IPS-20b (cell line): ENCODE results near the gene BOLA1.

Source experiments
- H3K27ac ChIP-seq: one replicate; pipeline ENCODE4 v1.5.1; 2013; ENCODE audit warnings: low read length
- H3K27me3 ChIP-seq: 2 replicates; pipeline ENCODE4 v1.6.1; 2013; ENCODE audit warnings: mild to moderate bottlenecking, low read length, inconsistent platforms; ENCODE audit not compliant: insufficient read depth
- H3K36me3 ChIP-seq: 2 replicates; pipeline ENCODE4 v1.6.1; 2013; ENCODE audit warnings: low read depth, mild to moderate bottlenecking, inconsistent platforms, low read length, moderate library complexity; ENCODE audit not compliant: insufficient read depth
- H3K4me1 ChIP-seq: 2 replicates; pipeline ENCODE4 v1.6.1; 2013; ENCODE audit warnings: mild to moderate bottlenecking, control low read depth, inconsistent platforms, low read length, moderate library complexity; ENCODE audit not compliant: insufficient read depth
- H3K4me3 ChIP-seq: 2 replicates; pipeline ENCODE4 v1.5.1; 2013; ENCODE audit warnings: mild to moderate bottlenecking, low read length, inconsistent platforms
- H3K9ac ChIP-seq: 2 replicates; pipeline ENCODE4 v1.6.1; 2013; ENCODE audit warnings: low read depth, mild to moderate bottlenecking, inconsistent platforms, low read length, moderate library complexity
- H3K9me3 ChIP-seq: 2 replicates; pipeline ENCODE4 v1.6.1; 2013; ENCODE audit warnings: mild to moderate bottlenecking, low read depth, low read length, inconsistent platforms; ENCODE audit not compliant: insufficient read depth

Gene BOLA1

DNA sequence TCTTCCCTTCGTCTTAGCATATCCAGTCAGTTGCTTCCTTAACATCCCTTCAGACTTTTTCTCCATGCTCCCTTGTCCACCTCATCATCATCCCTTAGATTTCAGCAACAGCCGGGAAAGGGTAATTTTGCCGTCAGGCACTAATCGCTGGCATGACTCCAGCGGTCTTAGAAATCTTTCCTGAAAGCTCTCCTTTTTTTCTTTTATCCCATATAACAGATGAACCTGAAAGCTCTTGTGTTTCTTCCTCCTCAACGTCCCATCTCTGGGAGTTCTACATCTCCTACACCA lies 10.4 kb upstream of the BOLA1 start:
- Histone ChIP-seq H3K9ac (peak overlapping the region; percentile 99), H3K4me3 (peak overlapping the region; percentile 76), H3K27ac (peak overlapping the region; percentile 95), H3K27me3 (no peaks in the 10 kb centered on the region), H3K9me3 (no peaks in the 10 kb centered on the region), H3K36me3 (no peaks in the 10 kb centered on the region), H3K4me1 (peaks cover 12% of the 10 kb centered on the region; the same call in 1 of the 2 replicates)

DNA sequence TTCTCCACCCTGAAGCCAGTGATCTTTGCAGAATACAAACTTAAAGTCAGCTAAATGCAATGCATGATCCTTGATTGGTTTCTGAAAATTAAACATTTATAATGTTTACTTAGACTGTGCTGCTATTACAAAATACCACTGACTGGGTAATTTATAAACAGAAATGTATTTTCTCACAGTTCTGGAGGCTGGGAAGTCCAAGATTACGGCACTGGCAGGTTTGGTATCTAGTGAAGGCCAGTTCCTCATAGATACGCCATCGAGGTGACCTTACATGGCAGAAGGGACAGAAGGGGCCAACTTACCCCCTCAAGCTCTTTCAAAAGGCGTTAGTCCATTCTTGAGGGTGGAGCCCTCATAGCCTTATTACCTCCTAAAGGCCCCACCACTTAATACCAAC lies 2.8 kb upstream of the BOLA1 start:
- Histone ChIP-seq H3K27me3 (no peaks in the 10 kb centered on the region), H3K9me3 (no peaks in the 10 kb centered on the region), H3K36me3 (no peaks in the 10 kb centered on the region), H3K27ac (no peak overlapping the region), H3K4me3 (no peak overlapping the region), H3K9ac (no peak overlapping the region), H3K4me1 (no peaks in the 10 kb centered on the region)

DNA sequence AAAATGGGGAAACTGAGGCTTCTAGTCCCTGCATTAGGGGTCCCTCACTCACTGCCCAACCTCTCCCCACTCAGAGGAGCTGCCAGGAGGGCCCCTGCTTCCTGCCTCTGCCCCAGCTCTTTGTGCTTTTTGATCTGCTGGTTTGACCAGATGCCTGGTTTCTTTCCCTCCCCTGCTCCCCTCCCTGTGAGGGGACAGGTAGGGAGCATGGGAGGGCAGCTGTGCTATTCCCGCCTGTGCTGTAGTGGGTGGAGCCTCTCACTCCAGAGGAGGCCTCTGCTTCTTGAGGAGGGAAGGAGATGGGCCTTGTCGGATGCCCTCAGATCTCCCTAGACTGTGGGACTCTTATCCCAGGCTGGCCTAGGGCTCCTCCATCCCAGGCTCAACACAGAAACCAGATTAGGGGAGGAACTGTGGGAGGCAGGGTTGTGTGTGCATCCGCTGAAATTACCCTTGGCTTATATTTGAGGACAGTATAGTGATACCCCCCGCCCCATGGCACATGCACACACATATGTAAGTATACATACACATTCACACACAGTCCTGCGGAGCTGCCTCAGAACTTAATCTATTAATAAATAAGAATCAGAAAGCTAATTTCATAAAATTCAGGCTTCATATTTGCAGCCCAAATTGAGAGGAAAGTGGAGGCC lies 4.6 kb downstream of the BOLA1 start:
- Histone ChIP-seq H3K36me3 (peaks cover 43% of the 10 kb centered on the region), H3K4me1 (no peaks in the 10 kb centered on the region), H3K9me3 (no peaks in the 10 kb centered on the region), H3K27ac (no peak overlapping the region), H3K4me3 (no peak overlapping the region), H3K9ac (no peak overlapping the region), H3K27me3 (no peaks in the 10 kb centered on the region)

DNA sequence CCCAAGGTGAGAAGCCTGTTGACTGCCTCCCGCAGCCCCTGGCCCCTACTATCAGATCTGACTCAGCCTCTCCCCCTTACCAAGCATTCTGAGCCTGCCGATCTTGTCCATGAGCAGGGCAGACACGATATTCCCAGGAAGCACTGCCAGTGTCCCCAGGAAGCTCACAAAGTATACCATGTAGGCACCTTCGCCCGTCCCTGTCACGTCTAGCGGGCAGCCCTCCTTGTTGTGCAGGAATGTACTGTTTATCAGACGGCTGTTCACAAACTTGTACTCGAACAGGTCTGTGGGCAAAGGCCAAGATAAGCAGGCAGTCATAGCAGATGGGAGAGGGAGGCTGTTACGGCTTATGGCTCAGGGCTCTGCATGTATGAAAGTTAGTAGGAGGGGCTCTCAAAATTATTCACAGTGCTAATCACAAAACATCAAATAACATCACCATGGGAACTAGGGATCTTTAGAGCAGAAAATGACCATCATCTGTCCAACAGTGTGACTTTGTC lies 7.3 kb downstream of the BOLA1 start:
- Histone ChIP-seq H3K27ac (no peak overlapping the region), H3K4me1 (no peaks in the 10 kb centered on the region), H3K9me3 (no peaks in the 10 kb centered on the region), H3K27me3 (no peaks in the 10 kb centered on the region), H3K9ac (no peak overlapping the region), H3K36me3 (peaks cover 69% of the 10 kb centered on the region), H3K4me3 (no peak overlapping the region)

DNA sequence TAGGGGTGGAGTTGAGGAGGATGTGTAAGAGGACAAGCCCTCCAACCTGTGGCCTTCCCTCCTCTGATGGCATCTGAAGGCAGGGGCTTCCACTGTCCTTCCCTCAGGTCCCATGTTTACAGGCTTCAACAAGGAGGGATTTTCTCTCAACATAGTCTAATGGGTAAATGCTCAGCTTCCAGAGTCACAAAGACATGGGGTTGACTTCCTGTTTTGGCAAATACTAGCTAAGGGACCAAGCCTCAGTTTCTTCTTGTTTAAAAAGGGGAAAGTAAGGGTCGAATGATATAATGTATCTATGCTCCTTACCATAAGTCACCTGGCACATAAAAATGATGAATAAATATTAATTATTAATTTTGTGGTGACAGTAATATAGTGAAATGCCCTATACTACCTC lies 15.2 kb downstream of the BOLA1 start:
- H3K4me1 ChIP-seq, result peaks cover 14% of the 10 kb centered on the region
- peaks cover 40% of the 10 kb centered on the region; the same call in 1 of the 2 replicates for H3K36me3 ChIP-seq
- H3K27me3 ChIP-seq, result no peaks in the 10 kb centered on the region
- no peak overlapping the region for H3K27ac ChIP-seq
- H3K9ac ChIP-seq, result no peak overlapping the region
- no peak overlapping the region for H3K4me3 ChIP-seq
- no peaks in the 10 kb centered on the region for H3K9me3 ChIP-seq

DNA sequence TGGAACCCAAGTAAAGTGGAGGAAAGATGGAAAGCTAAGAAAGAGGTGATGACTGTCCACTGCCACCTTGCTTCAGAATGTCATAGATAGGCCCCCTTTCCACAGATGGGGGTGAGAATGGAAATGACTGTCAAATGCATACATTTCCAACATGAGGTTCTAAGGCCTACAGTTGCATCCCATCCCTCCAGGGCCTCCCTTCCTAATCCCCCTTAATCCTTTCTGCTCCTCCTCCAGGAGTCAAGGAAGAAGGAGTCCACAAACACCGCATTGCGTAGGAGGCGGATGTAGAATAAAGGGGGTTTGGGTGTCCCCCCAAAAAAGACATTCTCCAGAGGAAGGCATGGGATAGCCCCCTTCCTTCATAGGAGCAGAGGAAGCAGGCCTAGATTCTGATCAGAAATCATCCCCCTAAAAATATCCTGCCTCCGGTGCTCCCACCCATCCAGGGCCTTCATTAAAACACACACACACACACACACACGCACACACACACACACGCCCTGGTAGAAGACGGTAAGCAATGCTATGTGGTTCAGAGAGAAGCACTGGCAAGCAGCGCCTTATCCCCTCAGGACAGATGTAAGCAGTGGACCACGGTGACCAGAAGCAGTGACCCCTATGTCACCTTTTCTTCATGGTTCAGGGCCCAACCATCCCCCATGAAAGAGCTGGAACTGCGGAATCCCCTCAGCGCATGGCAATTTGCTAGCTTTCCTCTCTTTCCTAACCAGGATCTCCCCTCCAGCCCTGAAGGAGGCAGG lies 16.2 kb downstream of the BOLA1 start:
- Histone ChIP-seq H3K4me3 (peak overlapping the region; percentile 98), H3K27ac (no peak overlapping the region)

DNA sequence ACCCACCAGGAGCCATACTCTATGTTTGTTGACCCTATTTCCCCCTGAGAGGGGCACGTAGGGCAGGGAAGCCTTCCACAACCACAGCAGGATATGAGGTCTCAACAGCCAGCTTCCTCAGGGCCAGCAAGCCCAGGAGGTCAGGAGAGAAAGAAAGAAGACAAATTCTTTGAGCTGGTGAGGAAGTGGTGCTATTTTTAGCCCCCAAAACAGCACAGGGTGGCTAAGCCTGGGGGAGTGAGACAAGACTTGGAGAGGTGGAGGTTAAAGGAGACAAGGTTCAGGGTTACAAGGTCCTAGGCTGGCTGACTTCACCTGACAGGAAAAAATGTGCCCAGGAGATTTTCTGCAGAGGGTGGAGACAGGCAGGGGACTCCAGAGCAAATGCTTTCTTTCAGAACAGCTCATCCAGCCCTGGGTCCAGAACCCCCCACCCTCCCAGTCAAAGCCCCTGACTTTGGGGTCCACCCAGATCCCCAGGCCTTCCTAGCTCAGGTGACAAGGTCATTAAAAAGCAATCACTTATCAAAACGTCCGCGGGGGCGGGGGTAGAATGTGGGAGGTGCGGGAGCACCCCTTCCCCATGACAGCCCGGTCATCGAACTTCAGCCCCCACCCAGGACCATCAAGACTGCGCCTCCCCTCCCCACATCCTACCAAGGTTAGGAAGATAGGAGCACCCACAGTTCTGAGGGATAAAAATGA lies 17.0 kb downstream of the BOLA1 start:
- Histone ChIP-seq H3K4me3 (peak overlapping the region; percentile 98), H3K9me3 (no peaks in the 10 kb centered on the region), H3K4me1 (peaks cover 14% of the 10 kb centered on the region), H3K36me3 (peaks cover 22% of the 10 kb centered on the region; the same call in 1 of the 2 replicates), H3K27ac (no peak overlapping the region), H3K9ac (peak overlapping the region; percentile 82; the same call in 1 of the 2 replicates), H3K27me3 (no peaks in the 10 kb centered on the region)

More for the DNA sequence above, 16.2 kb downstream of the BOLA1 start:
- H3K9me3 ChIP-seq, result no peaks in the 10 kb centered on the region
- H3K27me3 ChIP-seq, result no peaks in the 10 kb centered on the region
- peaks cover 29% of the 10 kb centered on the region; the same call in 1 of the 2 replicates for H3K36me3 ChIP-seq
- H3K4me1 ChIP-seq, result peaks cover 14% of the 10 kb centered on the region
- peak overlapping the region; percentile 6; the same call in 1 of the 2 replicates for H3K9ac ChIP-seq

DNA sequence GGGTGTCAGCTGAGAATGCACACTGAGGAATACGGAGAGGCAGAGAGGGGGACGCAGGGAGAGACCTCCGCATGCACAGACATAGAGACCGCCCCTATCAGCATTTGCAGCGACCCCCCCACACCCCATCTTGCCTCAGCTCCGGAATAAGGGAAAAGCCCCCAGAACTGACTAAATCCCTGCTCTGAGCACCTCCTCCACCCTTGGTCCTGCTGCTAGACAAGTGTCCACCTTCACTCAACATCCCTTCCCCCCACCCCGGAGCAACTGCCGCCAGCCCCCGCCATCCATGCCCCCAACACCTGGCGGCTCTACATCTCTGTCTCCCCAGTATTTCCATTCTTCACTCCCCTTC lies 17.5 kb downstream of the BOLA1 start:
- H3K9me3 ChIP-seq, result no peaks in the 10 kb centered on the region
- H3K27ac ChIP-seq, result no peak overlapping the region
- peaks cover 19% of the 10 kb centered on the region; the same call in 1 of the 2 replicates for H3K36me3 ChIP-seq
- H3K4me1 ChIP-seq, result peaks cover 14% of the 10 kb centered on the region
- peak overlapping the region; percentile 82; the same call in 1 of the 2 replicates for H3K9ac ChIP-seq
- peak overlapping the region; percentile 98 for H3K4me3 ChIP-seq
- no peaks in the 10 kb centered on the region for H3K27me3 ChIP-seq

DNA sequence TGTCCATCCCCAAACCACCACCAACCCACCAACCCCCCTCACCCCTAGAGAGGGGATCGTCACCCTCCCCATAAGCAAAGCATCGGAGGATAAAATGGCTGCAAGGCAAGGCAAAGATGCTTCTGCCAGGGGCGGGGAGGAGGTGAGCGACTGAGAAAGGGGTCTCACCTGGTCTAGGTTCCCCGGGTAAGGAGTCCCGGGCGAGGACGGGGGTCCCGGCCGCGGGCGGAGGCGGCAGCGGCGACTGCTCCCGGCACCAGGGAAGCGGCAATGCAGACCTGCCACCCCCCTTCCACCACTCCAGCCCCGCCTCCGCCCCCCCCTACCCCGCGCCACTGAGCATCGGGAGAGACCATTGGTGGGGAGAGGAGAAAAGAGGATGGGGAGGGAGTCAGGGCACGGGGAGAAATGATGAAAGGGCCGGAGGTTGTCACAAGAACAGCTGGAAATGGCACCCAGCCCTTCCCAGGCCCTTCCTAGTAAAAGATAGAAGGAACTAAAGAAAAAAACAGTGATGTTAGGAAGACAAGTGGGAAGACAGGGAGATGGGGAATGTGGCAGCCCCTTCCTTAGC lies 18.3 kb downstream of the BOLA1 start, which contains the start of gene SV2A:
TSS of gene SV2A (minus strand) at position 274 of the 574 bp plus-strand sequence. CDS start 4,004 bp downstream, outside the sequence.
- Histone ChIP-seq H3K4me1 (peaks cover 14% of the 10 kb centered on the region), H3K27me3 (no peaks in the 10 kb centered on the region), H3K36me3 (peaks cover 20% of the 10 kb centered on the region), H3K9me3 (no peaks in the 10 kb centered on the region), H3K4me3 (peak within 1 kb of the TSS; percentile 98), H3K9ac (peak within 1 kb of the TSS; percentile 82; the same call in 1 of the 2 replicates), H3K27ac (peak within 1 kb of the TSS; percentile 48)

DNA sequence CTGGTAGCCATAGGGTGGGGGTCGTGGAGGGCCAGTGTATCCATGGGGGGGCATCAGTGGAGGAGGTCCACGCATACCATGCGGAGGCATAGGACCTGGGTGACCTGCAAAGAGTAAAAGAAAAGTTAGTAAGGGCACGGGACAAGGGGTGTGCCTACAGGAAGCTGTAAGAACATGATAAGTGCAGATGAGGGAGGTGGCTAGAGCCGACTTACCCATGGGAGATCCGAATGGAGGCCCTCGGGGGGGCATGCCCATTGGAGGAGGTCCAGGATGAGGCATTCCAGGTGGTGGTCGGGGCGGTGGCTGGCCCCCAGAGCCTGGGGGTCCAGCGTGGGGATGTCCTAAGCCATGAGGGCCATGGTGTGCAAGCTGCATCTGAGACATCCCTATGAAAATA lies 24.3 kb downstream of the BOLA1 start:
- peaks cover 3% of the 10 kb centered on the region for H3K4me1 ChIP-seq
- no peak overlapping the region for H3K4me3 ChIP-seq
- H3K36me3 ChIP-seq, result peaks cover 51% of the 10 kb centered on the region
- H3K9me3 ChIP-seq, result no peaks in the 10 kb centered on the region
- no peak overlapping the region for H3K9ac ChIP-seq
- no peak overlapping the region for H3K27ac ChIP-seq
- H3K27me3 ChIP-seq, result no peaks in the 10 kb centered on the region

DNA sequence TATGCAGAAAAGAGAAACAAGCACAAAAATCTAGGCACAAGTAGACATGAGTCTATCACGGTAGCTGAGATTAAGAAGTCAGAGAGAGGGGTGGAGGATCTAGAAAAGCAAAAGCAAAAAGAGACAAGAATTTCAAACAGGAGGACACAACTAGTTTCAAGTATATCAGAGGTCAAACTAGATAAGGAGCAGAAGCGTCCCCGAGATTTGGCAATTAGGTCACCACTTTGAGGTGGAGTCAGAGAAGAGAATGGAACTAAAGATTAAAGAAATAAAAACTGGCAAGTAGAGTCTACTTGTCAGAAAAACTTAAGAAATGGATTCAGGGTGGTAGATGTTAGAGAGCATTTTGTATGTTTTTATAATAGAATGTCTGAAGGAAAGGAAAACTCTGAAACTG lies 26.0 kb downstream of the BOLA1 start:
- Histone ChIP-seq H3K4me3 (no peak overlapping the region), H3K9me3 (no peaks in the 10 kb centered on the region), H3K27ac (no peak overlapping the region), H3K9ac (no peak overlapping the region), H3K36me3 (peaks cover 51% of the 10 kb centered on the region), H3K4me1 (peaks cover 6% of the 10 kb centered on the region), H3K27me3 (no peaks in the 10 kb centered on the region)
